SIG-M5 treated with dmso at 0.1 percent for 504 hours (cell line): ENCODE measurements around the gene MYBL2.
"Not testable (repeated sequence)": the region's sequence is repeated elsewhere in the genome, so short reads cannot be mapped to it uniquely, and the experiment has no call there.

ENCODE experiments used
- DNase-seq: peaks from one replicate; lab custom pipeline; 2025; ENCODE audit not compliant: unreplicated experiment; lab: John Stamatoyannopoulos, UW

Gene MYBL2

GRCh38 chr20:43666376-43667328 is at the start of gene MYBL2:
Gene MYBL2 (plus strand): TSS chr20:43667114. CDS start chr20:43667284, 170 bp downstream.
- DNase-seq = peak; percentile 72

- no peak for DNase-seq
Measured at GRCh38 chr20:43631598-43631997, 35.3 kb upstream of the MYBL2 start.

GRCh38 chr20:43636429-43636828 is 30.5 kb upstream of the MYBL2 start:
- DNase-seq = no peak

- no peak for DNase-seq
Measured at GRCh38 chr20:43642548-43642947, 24.4 kb upstream of the MYBL2 start.

GRCh38 chr20:43650997-43651525 is 15.9 kb upstream of the MYBL2 start:
- no peak for DNase-seq

- not testable (repeated sequence) for DNase-seq
Measured at GRCh38 chr20:43651650-43652184, 15.2 kb upstream of the MYBL2 start.

GRCh38 chr20:43653966-43654365 is 12.9 kb upstream of the MYBL2 start:
- no peak for DNase-seq

GRCh38 chr20:43655176-43655575 is 11.7 kb upstream of the MYBL2 start:
- DNase-seq = not testable (repeated sequence)

DNA sequence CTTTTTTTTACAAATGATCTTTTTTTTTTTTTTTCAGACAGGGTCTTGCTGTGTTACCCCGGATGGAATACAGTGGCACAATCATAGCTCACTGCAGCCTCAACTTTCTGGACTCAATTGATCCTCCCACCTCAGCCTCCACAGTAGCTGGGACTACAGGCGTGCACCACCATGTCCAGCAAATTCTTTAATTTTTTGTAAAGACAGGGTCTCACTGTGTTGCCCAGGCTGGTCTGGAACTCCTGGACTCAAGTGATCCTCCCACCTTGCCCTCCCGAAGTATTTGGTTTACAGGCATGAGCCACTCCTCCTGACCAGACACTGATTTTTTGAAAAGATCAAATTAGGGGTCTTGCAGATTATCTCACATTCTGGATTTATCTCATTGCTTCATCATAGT is 11.0 kb upstream of the MYBL2 start:
- no peak for DNase-seq

GRCh38 chr20:43658069-43658722 is 8.7 kb upstream of the MYBL2 start:
- peak; percentile 71 for DNase-seq

- DNase-seq = no peak
Measured at GRCh38 chr20:43658723-43659419, 8.0 kb upstream of the MYBL2 start.

DNA sequence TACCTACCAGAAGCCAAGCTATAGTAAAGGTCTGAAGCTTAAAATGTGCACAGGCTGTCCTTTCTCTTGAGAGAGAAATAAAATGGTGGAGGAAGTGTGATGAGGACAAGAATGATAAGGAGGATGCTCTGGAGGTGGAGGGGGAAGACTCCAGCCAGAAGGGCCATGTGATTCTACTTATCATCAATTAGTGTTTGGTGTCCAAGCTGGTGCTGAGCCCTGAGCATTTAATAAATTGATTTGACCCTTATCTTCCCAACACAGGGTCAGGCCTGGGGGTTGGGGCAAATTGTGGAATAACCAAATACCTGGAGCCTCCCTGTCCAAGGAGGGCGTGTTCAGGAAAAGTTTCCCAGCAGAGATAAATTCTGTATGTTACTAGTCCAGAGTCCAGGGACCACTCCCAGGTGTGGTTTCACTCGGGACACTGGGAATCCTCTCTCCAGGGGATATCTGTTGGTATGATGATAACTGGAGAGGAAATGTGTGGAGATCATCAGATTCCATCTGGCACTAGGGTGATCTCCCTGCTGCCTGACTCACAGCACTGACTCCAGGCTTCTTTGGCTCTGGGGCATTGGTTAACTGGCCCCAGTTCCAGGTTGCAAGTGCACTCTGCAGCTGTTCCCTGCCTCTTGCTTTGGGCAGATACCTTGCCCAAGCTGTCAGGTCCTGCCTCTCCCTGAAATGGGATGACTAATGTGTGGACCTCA is 3.8 kb upstream of the MYBL2 start:
- no peak for DNase-seq

DNA sequence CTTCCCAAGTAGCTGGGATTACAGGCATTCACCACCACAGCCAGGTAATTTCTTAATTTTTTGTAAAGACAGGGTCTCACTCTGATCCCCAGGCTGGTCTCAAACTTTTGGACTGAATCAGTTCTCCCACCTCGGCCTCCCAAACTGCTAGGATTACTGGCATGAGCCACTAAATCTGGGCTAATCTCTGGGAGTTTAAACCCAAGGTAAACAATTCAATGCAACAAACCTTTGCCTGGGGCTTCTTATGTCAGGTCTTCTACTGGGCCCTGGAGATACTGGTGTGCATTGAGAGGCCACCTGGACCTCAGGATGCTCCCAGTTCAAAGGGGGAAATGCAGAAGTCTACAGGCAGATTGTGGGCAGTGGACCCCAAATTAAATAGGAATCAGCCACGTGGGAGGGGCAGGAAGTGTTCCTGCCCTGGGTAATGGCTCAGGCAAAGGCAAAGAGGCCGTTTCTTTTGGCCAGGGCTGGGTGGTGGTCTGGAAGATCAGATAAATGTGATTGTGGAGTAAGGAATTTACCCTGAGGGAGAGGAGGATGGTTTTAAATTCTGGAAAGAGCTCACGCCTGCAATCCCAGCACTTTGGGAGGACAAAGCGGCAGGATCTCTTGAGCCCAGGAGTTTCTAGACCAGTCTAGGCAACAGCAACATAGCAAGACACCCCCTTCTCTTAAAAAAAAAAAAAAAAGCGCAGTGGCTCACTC is 1.3 kb upstream of the MYBL2 start:
- no peak for DNase-seq

- no peak for DNase-seq
Measured at GRCh38 chr20:43667341-43668132, 623 bp downstream of the MYBL2 start.

DNA sequence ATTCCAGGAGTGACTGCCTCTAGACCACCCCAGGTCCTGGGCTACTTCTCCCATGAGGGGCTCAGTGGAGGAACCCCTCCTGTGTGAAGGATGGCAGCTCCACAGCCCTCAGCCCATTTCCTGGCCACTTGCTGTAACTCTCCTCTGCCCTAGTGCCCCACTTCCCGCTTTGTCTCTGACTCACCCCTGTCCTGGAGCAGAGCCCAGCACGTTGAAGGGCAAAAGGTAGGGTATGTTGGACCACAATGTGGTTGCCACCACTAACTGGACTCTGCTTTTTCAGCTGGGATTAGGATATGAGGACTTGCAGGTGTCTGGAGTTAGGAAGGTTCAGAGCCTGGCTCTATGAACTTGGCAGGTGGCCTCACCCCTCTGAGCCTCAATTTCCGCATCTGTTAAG is 2.4 kb downstream of the MYBL2 start:
- peak; percentile 17 for DNase-seq

- DNase-seq = no peak
Measured at GRCh38 chr20:43670423-43670822, 3.5 kb downstream of the MYBL2 start.

GRCh38 chr20:43676368-43676767 is 9.5 kb downstream of the MYBL2 start:
- no peak for DNase-seq

DNA sequence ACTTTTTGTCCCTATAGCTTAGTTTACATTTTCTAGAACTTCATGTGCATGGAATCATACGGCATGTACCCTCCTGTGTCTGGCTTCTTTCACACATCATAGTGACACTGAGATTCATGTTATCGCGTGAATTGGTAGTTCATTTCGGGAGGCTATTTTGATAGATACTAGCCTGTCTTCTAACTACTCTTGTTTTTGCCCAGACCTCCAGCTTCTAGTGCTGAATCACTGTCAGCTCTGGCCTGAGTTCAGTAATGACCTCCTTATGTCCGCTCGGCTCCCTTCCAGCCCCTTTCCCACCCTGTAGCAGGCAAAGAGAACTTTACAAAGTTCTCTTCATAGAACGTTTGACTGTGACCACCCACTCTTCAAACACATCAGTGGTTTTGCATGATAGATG is 14.1 kb downstream of the MYBL2 start:
- DNase-seq = no peak

DNA sequence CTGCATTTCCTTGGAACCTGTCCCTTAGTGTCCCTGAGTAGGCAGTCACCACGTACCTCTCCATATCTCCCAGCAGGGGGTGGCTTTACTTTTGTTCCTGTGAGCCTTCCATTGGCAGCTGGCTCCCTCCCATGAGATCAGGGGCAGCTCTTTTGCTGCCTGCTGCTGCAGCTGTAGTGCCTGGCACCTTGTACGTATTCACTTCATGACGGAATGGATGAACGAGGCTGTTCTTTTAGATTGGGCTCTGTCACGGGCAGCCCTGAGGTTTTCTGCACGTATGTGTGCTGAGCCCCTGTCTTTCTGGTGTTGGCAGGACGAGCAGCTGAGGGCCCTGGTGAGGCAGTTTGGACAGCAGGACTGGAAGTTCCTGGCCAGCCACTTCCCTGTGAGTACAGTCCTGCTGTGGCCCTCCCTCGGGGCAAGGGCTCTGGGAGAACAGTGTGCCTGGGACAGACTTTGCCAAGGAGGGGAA is 14.6 kb downstream of the MYBL2 start:
- peak; percentile 20 for DNase-seq
